HG03520 (cell line): Measurements from ENCODE around the gene NEIL3.
A peak's percentile ranks its signal among the peaks of the same experiment; 100 is the strongest.
"Not testable (repeated sequence)": the region's sequence is repeated elsewhere in the genome, so short reads cannot be mapped to it uniquely, and the experiment has no call there.

Source experiments
- ATAC-seq: cut with Tn5 transposase; IDR thresholded peaks from one replicate; pipeline ENCODE4 v1.9.1; 2021; ENCODE audit warnings: mild to moderate bottlenecking, moderate library complexity; ENCODE audit not compliant: unreplicated experiment

The NEIL3 gene

GRCh38 chr4:177297785-177298391 lies 11.8 kb upstream of the NEIL3 start:
- ATAC-seq = no peak

- no peak for ATAC-seq
These were observed 8.5 kb upstream of the NEIL3 start for GRCh38 chr4:177301126-177301639.

DNA sequence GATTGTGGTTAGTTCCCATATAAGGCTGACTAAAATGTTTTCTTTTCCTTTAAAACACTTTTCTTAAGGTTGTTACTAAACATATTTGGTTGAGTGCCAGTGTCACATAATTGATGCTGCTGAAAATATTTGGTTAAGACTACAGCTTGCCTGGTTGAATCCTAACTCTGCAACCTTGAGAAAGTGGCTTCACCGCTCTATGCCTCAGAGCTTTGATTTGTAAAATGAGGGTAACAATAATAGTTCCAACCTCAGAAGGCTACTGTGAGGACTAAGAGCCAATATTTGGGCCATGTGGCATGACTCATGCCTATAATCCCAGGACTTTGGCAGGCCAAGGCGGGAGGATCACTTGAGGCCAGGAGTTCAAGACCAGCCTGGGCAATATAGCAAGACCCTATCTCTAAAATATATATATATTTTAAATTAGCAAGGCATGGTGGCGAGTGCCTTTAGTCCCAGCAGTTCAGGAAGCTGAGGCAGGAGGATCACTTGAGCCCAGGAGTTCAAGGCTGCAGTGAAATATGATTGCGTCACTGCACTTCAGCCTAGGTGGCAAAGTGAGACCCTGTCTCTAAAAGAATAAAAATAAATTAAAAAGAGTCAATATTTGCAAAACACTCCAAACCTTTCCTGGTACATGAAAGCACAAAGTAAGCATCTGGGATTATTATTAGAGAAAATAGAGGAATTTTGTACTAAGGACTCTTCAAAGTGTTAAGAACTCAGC lies 7.1 kb upstream of the NEIL3 start:
- no peak for ATAC-seq

- ATAC-seq = no peak
These were observed 5.6 kb upstream of the NEIL3 start for GRCh38 chr4:177304094-177304493.

DNA sequence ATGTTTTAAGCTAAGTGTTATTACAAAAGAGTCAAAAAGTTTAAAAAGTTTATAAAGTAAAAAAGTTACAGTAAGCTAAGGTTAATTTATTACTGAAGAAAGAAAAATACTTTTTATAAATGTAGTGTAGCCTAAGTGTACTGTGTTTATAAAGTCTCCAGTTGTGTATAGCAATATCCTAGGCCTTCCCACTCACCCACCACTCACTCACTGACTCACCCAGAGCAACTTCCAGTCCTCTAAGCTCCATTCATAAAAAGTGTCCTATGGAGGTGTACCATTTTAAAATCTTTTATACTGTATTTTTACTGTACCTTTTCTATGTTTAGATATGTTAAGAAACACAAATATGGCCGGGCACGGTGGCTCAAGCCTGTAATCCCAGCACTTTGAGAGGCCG lies 4.8 kb upstream of the NEIL3 start:
- ATAC-seq = not testable (repeated sequence)

- no peak for ATAC-seq
These were observed 1.5 kb upstream of the NEIL3 start for GRCh38 chr4:177308125-177308524.

DNA sequence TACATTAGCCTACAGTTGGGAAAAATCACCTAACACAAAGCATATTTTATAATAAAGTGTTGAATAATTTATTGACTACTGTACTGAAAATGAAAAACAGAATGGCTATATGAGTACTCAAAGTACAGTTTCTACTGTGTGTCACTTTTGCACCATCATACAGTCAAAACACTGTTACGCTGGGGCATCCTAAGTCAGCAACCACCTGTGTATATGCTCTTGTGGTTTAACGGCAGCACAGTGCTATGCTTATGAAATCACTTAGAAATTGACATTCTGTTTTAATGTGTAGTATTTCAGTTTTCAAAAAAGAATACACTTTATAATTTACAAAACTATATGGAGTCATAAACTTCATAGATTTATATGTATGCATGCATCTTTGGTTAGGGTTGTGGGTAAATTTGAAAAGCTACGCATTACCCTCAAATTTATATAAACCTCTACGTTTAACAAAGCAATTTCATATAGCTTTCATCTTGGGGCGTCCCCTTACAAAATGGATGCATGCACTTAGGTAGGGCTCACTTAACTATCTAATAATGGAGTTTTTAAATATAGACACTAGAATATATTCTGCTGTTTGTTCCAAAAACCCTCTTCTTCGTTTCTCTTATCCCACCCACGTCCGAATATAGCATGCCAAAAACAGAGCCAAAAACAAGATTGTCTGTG lies 690 bp upstream of the NEIL3 start:
- peak; percentile 0 for ATAC-seq

GRCh38 chr4:177311589-177311988 lies 1.9 kb downstream of the NEIL3 start:
- ATAC-seq = no peak

DNA sequence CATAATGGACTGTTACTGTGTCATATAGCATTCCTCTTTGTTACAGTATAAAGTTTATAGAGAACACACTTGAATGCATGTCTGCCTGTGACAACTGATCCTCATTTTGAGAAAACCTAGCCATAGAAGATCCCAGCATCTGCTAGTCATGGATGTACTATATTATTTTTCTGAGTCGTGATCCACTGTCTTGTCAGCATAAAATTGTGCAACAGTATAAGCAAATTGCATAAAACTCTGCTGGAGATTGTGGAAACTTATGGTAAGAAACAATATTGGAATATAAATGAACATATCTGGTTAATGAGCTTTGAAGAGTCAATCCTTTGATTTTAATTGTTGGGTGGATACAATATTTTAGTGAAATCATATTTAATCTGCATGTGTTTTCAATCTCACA lies 3.6 kb downstream of the NEIL3 start:
- ATAC-seq = no peak

DNA sequence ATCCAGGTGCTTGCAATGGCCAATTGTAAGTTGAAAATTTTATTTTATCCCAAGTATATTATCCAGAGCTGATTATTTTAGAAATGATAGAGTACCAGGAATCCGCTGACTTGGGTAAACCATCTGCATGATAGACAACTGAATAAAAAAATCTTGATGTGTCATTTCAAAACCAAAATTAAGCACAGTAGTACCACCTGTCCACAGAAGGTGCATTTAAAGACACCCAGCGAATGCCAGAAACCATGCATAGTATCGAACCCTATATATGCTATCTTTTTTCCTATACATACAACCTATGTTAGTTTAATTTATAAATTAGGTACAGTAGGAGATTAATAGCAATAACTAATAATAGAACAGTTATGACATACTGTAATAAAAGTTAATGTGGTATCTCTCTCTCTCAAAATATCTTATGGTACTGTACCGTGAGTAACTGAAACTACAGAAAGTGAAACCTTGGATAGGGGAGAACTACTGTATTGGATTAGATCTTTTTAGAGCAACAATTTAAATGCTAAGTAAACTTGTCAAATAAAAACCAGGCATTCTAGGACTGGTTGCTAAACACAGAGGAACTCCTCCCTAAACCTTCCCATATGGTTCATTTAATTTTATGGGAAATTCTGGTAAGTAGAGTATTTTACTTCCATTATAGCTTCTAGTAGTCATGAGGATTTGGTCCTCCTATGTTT lies 6.2 kb downstream of the NEIL3 start:
- no peak for ATAC-seq

DNA sequence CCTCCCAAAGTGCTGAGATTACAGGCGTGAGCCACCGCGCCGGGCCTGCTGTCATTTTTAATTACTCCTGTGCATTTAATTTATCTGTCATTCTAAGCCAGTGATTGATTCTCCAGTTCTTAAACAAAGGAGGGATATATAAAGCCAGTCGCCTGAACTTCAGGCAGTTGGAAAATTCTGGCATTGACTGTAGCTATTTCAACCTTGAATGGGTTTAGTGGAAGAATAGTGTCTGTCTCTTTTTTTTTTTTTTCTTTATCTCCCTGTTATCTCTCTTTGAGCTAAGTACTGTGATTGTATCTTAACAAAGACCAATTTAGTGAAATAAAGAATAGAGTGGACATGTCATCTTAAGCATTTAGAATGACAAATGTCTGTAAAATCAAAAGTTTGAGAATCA lies 11.0 kb downstream of the NEIL3 start:
- ATAC-seq = no peak

DNA sequence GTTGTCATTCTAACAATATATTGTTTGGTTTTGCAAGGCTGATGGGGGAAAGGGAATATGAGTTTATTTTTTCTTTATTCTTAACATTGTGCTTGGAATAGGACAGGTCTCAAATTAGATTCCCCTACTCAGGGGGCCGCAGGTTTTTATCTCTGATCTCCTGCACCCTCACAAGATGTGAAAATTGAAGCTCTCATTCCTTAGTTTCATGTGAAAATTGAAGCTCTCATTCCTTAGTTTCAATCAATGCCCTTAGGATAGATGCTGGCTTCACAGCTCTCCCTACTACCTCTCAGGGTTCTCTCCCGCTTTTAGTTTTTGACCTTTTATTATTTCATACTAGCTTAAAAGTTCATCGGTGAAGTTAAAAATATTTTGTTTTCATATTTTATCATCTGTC lies 12.0 kb downstream of the NEIL3 start:
- no peak for ATAC-seq

- ATAC-seq = no peak
These were observed 12.6 kb downstream of the NEIL3 start for GRCh38 chr4:177322266-177322665.

DNA sequence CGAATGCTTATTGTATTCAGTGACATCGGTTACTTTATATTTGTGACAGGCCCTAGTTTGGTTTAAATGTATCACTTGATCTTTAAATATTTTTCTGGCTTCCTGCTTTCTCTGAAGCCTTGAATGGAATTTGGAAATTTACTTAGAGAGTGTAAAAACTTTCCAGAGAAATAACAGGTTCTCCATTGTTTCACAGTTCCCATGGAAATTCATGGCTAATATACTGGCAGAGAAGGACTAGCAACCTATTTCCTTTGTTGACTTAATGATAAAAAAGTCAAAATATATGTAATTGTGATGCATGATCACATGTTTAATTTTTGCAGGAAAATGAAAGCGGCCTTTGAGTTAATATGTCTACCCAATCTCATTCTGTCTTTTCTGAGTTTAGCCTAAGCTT lies 13.2 kb downstream of the NEIL3 start:
- no peak for ATAC-seq

- no peak for ATAC-seq
These were observed 13.7 kb downstream of the NEIL3 start for GRCh38 chr4:177323416-177323815.

GRCh38 chr4:177332119-177332518 lies 22.4 kb downstream of the NEIL3 start:
- ATAC-seq = no peak

GRCh38 chr4:177339477-177340374 lies 30.1 kb downstream of the NEIL3 start:
- ATAC-seq = peak; percentile 100

DNA sequence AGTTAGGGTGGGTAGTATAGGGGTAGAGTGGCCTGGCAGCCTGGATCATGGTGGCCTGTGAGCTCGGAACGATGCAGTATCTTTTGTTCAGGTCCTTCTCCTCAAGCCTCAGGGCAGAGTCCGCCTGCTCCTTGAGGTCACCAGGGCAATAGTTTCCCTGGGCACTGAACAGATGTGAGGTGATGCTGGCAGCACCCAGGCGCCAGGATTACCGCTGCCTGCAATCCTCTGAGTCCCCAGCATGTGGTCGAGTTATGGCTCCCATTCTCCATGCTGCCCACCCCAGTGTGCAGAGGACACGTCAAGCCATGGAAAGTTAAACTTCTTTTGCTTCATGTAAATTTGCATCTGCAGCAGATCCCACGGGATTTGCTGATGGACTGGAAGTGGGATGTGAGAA lies 38.7 kb downstream of the NEIL3 start:
- no peak for ATAC-seq

- ATAC-seq = no peak
These were observed 39.5 kb downstream of the NEIL3 start for GRCh38 chr4:177349191-177349590.

GRCh38 chr4:177351622-177352244 lies 42.1 kb downstream of the NEIL3 start:
- ATAC-seq = no peak
